Measurements from ENCODE around the gene OR2H1.

Gene OR2H1

DNA sequence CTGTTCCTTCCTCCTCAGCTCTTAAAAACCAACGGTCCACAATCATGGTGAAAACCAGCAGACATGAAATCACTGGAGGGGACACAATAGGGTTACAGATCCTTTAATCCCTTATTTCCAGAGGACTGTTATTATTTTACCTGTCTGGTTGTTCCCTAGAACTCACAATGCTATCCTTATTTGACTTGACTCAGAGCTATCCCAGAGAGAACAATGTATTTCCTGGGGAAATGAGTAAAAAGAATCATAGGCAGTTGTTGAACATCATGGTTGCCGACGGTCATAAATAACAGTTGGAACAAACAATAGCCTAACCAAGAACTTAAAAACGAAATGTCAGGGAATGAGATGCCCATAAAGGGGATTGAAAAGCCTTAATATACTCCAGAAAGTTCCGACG lies 9.3 kb downstream of the OR2H1 start:
- TF ChIP-seq GATA2 (IDR thresholded peaks at IDR 0.05; ENCODE audit: low read depth, low read length) (no peak), GATA3 (IDR thresholded peaks at IDR 0.05; ENCODE audit: low read depth, low read length) (no peak)

DNA sequence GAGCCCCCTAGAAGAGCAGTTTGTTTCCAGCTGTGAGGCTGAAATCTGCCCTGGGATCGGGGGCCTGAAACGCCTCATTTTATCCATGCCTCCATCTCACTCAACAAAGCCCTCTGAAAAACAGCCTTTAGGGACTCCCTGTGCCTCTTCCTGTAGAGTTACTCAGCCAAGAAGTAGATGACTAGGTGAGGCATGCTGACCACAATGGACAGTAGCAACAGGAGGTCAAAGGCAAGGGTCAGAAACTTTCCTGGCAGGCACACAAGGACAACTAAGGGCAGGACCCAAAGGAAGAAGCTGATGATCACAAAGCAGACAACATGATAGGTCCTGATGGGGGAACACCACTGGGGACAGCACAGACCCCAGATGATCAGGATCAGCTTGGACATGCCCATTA lies 18.0 kb downstream of the OR2H1 start:
- TF ChIP-seq GATA2 (IDR thresholded peaks at IDR 0.05; ENCODE audit: low read depth, low read length) = no peak

DNA sequence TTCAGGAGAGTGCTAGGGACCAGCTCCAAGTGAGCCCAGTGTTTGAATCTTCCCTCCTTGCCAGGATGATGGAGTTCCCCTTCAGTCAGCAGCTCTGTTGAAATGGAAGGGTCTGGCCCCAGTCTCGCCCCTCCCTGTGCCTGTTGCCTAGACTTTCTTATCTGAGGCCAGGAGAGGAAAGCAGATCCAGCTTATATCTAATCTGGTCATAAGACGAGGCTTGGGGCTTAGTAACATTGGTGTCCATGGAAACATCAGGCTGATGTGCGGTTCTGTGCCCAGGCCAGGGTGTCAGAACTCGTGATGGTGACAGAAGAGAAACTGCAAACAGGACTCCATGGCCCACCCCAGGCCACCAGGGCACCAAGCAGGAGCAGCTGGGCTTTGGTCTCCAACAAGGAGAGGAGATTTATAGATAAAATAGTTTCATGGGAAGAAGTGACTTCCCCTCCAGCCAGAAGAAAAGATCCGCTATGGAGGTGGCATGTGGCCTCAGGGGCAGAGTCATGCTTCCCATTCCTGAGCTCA lies 21.0 kb downstream of the OR2H1 start:
- TF ChIP-seq GATA2 (IDR thresholded peaks at IDR 0.05; ENCODE audit: low read depth, low read length) = no peak
- TF ChIP-seq GATA3 (IDR thresholded peaks at IDR 0.05; ENCODE audit: low read depth, low read length) = no peak

DNA sequence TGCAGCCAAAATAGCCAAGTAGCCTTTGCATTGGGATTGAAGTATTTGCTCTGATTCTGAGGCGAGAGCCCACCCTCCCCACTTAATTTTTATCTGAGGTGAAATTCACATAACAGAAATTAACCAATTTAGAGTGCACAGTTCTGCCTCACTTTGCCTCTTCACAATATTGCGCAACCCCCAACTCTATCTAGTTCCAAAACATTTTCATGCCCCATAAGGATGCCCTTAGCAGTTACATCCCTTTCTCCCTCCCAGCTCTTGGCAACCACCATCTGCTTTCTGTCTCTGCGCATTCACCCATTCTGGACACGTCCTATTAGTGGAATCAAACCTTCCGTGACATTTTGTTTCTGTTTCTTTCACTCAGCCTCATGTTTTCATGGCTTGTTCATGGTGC lies 21.8 kb downstream of the OR2H1 start:
- TF ChIP-seq GATA3 (IDR thresholded peaks at IDR 0.05; ENCODE audit: low read depth, low read length) (no peak), GATA2 (IDR thresholded peaks at IDR 0.05; ENCODE audit: low read depth, low read length) (no peak)

DNA sequence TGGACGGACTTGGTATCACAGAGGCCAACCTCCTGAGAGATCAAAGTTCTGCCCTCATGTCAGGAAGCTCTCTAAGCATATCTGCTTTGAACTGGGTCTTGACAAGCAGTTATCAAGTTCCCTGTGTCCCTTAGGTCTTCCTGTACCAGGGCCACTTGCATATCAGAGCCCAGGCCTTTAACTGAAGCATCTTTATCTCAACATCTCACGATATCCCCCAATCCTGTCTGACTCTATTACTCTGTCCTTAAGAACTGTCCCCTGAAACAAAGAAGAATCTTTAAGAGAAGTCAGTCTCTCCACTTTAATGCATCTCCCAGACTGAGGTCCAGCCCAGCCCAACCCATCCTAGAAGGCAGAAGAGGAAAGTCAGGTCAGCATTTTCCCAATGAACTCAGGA lies 22.6 kb downstream of the OR2H1 start:
- no peak for TF ChIP-seq GATA3 (IDR thresholded peaks at IDR 0.05; ENCODE audit: low read depth, low read length)
- no peak for TF ChIP-seq GATA2 (IDR thresholded peaks at IDR 0.05; ENCODE audit: low read depth, low read length)

DNA sequence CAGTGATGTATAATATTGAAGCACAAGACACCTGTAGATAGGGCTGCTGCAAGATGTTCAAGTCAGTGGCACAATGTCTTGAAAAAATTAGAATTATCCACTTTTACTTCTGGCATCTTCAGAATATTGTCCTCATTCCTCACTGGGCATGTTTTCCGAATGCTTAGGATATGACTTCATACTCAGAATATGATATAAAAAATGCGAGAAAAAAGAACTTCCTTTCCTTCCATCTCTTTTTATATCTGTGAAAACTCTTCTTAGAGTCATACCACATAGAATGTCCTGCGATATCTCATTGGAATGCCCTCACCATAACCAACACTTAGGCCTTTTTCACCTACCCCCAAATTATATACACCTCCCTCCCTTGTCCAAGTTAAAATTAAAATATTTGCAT lies 26.2 kb downstream of the OR2H1 start:
- TF ChIP-seq GATA2 (IDR thresholded peaks at IDR 0.05; ENCODE audit: low read depth, low read length) (no peak), GATA3 (IDR thresholded peaks at IDR 0.05; ENCODE audit: low read depth, low read length) (no peak)

DNA sequence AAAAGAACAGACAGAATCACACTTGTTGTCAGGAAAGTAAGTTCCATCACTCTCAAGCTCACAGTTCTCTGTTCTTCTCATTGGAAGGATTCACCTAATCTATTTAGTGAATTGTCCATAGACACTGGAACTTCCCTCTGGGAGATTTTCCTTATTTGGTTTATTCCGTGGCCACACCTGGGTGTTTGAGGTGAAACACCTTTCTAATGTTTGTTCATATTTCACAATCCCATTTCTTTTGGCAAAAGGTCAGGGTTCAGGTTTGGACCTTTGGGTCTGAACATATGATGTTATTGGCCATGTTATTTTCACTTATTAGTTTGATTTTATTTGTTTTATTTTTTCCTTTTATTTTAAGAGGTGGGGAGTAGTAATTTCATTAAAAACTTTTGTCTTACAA lies 26.8 kb downstream of the OR2H1 start:
- no peak for TF ChIP-seq GATA2 (IDR thresholded peaks at IDR 0.05; ENCODE audit: low read depth, low read length)
- no peak for TF ChIP-seq GATA3 (IDR thresholded peaks at IDR 0.05; ENCODE audit: low read depth, low read length)

DNA sequence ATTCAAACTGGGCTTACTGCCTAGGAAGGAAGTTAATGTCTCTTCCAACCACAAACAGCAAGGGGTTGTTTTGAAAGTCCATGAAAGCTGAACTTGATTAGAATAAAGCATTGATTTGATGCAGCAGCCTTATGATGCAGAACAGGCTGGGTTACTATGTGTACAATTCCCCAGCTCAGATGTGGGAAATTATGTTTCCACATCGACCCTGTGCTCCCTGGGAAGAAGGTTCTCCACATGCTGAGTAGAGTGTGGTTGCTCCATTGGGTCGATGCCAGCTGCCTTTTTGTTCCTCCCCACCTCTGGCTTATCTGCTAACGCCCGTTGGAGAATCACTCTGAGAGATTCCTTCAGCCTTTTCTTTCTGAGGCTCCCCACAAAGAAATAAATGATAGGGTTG lies 29.6 kb downstream of the OR2H1 start:
- TF ChIP-seq GATA3 (IDR thresholded peaks at IDR 0.05; ENCODE audit: low read depth, low read length) (no peak), GATA2 (IDR thresholded peaks at IDR 0.05; ENCODE audit: low read depth, low read length) (no peak)

DNA sequence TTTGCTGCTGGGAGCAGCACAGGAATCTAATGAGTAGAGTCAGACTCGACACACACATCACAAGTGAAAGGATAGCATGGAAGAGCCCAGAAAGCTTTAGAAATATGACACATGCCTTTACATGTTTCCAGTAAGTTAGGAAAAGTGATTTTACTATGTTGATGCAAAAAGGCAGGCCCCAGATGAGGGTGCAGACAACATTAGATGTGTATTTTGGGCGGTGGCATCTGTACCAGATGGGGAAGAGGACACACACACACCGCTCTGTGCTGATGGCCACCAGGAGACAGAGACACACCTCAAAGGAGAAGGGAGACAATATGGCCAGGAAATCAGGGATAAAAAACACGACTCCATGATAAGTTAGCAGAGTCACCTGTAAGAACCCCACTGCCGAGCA lies 30.2 kb downstream of the OR2H1 start:
- no peak for TF ChIP-seq GATA2 (IDR thresholded peaks at IDR 0.05; ENCODE audit: low read depth, low read length)
- no peak for TF ChIP-seq GATA3 (IDR thresholded peaks at IDR 0.05; ENCODE audit: low read depth, low read length)

DNA sequence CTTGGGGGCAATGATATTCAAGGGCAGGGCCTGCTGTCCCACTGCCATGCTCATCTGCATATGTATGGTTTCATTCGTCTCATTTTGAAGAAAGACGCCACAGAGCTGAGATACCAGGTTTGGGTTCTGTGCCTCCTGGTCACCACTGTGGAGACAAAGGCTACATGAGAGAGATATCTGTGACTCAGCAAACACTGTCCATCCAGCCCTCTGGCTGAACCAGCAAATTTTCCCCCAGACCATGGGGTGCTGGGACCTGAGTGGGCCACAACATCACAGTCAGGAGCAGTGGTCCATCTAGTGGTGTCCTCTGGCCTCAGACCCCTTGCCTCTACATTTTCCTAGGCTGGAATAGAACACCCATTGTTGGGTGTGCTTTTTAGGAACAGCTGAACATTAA lies 30.7 kb downstream of the OR2H1 start, which contains the start of gene MAS1L:
MAS1L (minus strand) TSS at position 297 of the 400 bp plus-strand sequence; CDS start at position 243, 54 bp downstream.
- TF ChIP-seq GATA3 (IDR thresholded peaks at IDR 0.05; ENCODE audit: low read depth, low read length) = no peak

DNA sequence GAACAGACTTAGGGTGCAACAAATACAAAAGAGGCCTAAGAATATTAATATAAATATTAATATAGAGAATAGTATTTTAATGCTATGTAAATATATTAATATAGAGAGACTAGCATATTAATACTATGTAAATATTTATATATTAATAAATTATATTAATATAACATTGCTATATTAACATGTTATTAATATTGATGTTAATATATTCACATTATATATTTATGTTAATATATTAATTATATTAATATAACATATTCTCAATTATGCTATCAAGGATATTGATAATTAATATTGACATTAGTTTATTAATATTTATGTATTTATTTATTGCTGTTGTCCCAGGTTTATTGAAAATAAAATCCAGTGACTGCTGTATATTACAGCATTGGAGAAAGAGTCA lies 31.9 kb downstream of the OR2H1 start:
- TF ChIP-seq GATA2 (IDR thresholded peaks at IDR 0.05; ENCODE audit: low read depth, low read length) (no peak), GATA3 (IDR thresholded peaks at IDR 0.05; ENCODE audit: low read depth, low read length) (no peak)

DNA sequence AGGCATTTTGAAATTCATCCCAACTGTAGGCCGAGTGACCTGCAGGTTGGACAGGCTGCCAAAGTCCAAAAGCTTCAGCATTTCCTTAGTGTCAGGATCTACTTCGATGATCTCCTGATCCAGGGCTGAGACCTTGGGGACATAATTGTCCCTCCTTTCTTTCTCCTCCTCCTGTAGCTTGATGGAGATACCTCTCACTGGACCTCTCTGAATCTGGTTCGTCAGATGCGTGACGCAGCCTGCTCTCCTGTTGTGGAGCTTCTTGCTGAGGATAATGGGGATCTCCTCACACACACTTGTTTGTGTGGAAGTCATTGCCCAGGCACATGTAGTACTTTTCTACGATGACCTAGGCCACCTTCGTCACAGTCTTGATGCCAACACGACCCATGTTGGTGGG lies 32.3 kb downstream of the OR2H1 start:
- TF ChIP-seq GATA2 (IDR thresholded peaks at IDR 0.05; ENCODE audit: low read depth, low read length) (no peak), GATA3 (IDR thresholded peaks at IDR 0.05; ENCODE audit: low read depth, low read length) (no peak)

DNA sequence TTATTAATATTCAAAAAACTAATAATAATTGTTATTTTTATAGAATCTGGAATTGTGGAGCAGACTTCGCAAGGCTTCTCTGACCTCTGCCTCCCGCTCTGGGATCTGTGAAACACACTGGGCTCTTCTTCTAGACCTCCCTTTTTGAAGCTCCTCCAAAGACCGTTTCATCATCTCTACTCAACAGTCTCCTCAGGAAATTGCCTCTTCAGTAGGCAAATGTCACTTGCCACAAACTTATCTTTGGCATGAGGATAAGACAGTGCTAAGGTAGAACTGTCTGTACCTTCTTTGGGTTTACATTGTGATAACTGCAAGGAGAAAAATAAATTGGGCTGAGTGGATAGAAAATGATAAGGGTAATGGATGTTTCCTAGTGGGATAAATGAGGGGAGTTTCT lies 33.1 kb downstream of the OR2H1 start:
- TF ChIP-seq GATA2 (IDR thresholded peaks at IDR 0.05; ENCODE audit: low read depth, low read length) (no peak), GATA3 (IDR thresholded peaks at IDR 0.05; ENCODE audit: low read depth, low read length) (no peak)

DNA sequence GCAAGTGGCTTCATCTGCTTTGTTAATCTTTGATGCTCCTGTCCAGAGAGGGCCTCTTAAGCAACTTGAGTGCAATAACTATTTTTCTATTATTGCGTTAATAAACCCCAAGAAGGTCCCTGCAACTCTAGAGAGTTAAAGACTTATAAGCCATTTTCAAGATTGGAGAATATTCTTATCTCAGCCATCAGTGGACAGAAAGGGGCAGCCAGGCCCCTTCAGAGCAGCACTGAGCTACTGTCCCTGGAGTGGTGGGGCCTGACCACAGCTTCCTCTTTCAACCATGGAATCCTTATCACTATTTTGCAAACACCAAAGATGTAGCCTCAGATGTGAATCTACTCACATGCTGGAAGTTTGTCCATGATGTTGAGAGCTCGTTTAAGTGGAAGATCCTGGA lies 33.6 kb downstream of the OR2H1 start:
- TF ChIP-seq GATA2 (IDR thresholded peaks at IDR 0.05; ENCODE audit: low read depth, low read length) = no peak

DNA sequence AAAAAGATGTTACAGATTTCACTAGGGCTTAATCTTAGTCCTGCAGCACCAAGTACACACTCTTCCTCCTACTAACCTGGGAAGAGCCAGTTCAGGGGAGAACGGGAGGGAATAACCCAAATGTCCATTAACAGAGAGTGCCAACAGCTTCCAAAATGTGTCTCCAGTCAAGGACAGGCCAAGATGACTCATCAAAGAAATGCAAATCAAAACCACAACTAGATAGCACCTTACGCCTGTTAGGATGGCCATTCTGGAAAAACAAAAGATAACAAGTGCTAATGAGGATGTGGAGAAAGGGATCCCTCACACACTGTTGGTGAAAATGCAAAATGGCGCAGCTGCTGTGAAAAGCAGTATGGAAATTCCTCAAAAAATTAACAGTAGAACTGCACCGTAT lies 34.6 kb downstream of the OR2H1 start:
- TF ChIP-seq GATA3 (IDR thresholded peaks at IDR 0.05; ENCODE audit: low read depth, low read length) = no peak
- TF ChIP-seq GATA2 (IDR thresholded peaks at IDR 0.05; ENCODE audit: low read depth, low read length) = no peak

DNA sequence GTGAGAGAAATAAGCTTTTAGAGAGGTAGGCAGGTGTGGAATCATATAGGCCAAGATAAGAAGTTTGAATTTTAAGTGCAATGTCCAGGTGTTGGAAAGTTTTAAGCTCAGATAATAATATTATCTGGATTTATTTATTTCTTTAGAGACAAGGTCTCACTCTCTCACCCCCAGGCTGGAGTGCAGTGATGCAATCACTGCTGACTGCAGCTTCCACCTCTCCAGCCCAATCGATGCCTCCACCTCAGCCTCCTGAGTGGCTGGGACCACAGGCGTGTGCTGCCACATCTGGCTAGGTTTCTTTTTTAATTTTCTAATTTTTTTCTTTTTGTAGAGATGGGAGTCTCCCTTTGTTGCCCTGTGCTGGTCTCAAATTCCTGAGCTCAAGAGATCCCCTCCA lies 36.3 kb downstream of the OR2H1 start:
- TF ChIP-seq GATA3 (IDR thresholded peaks at IDR 0.05; ENCODE audit: low read depth, low read length) = no peak
- TF ChIP-seq GATA2 (IDR thresholded peaks at IDR 0.05; ENCODE audit: low read depth, low read length) = no peak
